Posterior cingulate gyrus (tissue), 11 donors: ENCODE results near the gene INHBE.

Experiments used
- DNase-seq, 10 donors: peaks; one replicate each; pipeline versions ENCODE4 v3.0.0 to v3.0.0-alpha.2; 2020 to 2021; ENCODE audit warnings: mixed read lengths in 3 of 10
- intact Hi-C: fragments of 100-400 bp; cut with DNase I; formaldehyde crosslinking; loops from one replicate; pipeline ENCODE4 v1.15.1; 2023

The INHBE gene

DNA sequence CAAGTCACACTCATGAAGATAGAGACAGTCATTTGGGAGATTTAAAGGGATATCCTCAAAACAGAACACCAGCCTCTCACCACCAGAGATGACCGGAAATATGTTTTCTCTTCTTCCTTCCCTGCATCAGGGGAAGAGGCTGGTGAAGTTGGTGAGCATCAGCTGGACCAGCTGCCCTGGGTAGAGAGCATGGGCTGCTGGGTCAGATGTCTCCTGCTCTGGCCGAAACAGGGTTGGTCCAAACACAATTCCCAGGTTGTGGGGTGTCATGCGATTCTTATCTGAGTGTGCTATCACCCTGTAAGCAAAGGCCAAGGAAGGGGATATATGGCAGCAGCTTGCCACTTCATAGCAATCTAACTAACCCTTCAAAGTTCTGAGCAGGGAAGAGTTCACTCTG is 17.3 kb downstream of the INHBE start:
- intact Hi-C loops, result no loop called here
- DNase-seq, result peak in 1 of 10 donors; percentile 17

DNA sequence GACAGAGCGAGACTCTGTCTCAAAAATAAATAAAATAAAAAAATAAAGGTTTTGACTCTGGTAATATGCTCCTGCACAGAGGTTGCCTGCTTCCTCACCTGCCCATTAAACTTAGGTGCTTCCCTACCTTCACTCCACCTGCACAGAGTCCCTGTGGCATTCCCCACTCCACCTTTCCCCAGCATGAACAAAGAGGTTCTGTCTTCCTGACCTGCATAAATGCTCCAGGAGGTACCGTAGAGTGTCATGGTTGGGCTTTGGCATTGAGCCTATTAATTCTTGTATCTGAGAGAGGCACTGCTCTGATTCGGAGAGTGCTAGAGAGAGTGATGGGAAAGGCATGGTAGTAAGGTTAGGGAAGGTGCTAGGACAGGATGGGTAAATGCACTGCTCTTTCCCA is 18.3 kb downstream of the INHBE start:
- DNase-seq, result peak in 1 of 10 donors; percentile 11
- intact Hi-C loops, result no loop called here

DNA sequence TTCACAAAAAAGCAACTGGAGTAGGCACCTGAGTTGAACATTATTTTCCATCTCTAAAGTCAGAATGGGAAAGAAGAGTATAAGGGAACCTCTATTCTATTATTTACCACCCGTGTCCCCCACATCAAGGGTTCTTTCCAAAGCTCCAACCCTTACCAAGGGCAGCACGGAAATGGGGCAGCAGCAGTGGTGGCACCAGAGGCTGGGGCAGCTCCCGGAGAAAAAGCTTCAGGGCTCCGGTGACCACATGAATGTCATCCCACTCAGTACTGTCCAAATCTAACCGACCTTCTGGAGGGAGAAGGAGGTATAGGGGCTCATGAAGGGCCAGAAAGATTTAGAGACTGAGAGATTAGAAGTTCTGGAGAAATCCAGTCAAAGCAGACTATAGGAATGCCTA is 18.8 kb downstream of the INHBE start:
- intact Hi-C loops, result no loop called here
- DNase-seq, result peak in 2 of 10 donors; percentile 8 to 59

DNA sequence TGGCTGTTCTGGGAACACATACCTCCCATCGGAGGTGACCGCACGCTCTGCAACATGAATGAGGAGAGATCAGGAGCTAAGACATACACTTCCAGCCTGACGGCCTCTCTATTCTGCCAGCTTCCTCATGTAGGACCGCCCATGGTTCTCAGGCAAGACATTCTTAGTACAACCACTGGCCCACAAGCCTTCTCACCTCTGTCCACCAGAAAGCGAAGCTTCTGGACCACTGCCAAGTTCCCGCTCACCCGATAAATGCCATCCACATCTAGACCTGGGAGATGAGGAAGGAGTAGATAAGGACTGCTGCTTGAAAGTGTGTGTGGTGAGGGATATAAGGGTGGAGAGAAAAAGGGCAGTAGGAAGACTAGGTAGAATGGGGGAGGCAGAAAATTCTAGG is 19.3 kb downstream of the INHBE start:
- DNase-seq, result peak in 2 of 10 donors; percentile 55 to 60
- intact Hi-C loops, result no loop called here

DNA sequence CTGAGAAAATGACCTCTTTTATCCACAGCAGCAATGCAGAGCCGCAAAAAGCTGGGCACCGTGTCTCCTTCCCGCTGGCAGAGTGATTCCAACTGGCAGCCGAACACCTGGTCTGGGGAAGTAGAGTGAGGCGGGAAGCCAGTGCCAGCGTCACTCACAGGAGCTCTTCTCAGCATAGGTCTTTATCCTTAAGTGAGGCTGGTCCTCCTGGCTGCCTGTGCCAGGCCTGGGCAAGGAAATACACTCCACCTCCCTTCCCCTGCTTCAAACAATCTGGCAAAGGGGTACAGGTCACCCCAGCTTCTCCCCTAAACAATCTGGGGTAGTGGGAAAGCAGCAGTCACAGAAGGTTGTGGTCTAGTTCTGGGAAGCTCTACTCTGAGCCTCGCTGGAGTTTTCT is 19.8 kb downstream of the INHBE start:
- peak in 2 of 10 donors; percentile 53 to 66 for DNase-seq
- intact Hi-C loops, result no loop called here

DNA sequence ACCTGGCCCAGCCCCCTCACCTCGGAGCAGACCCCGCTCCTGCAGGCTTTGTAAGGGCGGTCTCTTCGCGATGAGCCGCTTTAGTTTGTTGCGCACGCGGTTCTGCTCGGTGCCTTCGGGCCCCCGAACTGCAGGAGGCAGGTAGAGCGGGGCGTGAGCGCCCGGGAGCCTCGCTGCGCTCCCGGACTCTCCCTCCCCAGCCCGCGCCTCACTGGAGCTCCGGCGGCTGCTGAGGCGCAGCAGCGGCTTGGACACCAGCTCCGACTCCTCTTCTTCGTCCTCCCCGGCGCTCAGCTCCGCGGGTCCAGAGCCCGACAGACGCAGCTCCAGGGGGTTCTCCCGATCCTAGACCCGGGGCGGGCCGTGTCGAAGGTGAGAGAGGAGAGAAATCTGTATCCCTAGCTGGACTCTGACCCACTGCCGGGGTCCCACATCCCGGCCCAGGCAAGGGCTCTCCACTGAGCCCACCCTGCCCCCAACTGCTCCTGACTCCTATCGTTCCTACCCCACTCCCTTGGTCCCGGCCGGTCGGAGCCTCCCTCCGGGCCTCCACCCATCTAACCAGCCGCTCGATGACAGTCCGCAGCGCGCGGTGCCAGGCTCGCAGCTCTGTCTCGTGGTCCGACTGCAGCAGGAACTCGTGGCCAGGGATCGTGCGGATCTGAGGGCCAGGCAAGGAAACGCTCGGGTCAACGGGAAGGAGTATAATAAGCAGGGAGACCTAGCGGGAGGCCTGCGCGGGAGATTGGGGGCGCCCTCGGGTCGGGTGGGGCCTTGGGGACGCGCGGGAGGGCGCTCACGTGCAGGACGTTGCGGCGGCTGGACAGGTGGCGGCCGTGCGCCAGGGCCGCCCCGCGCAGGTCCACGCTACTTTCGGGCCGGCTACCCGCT is 20.4 kb downstream of the INHBE start:
- intact Hi-C loops, result no loop called here

DNA sequence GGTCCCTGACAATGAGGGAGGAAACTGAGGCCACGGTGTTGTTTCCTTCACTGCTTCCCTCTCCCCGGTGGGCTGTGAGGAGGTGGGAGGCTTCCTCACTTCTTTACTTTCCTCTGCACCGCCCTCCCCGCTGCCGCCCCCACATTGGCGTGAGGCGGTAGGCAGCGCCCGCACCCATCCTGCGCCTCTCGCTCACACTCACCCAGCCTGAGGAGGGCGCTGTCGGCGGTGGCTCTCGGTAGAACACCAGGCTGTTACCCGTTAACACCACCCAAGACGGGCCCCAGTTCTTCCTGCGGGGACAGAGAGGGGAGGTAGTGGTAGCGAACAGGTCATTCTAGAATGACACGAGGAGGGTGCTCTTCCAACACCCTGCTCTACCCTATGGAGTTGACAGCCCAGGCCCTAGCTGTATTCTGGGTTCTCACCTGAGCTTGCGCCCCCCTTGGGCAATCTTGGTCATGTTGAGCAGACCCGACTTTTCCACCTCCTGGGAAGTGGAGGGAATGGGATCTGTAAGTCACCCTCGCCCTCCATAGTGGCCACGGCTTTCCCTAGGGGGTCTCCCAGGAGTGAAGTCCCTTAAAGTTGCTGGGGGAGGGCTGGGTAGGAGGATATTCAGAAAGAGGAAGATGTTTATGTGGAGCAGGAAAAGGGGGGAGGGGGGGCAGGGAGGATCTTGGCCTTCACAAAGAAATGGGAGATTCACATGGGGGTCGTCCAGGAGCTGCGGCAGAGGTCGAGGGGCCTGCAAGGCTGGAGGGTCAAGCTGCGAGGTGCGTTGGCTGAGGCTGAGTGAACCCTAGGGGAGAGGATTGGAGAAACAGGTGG is 21.3 kb downstream of the INHBE start:
- DNase-seq, result peak in 2 of 10 donors; percentile 65 to 80
- intact Hi-C loops, result no loop called here

More for the DNA sequence above, 20.4 kb downstream of the INHBE start:
- DNase-seq, result peak in 3 of 10 donors; percentile 34 to 89 (median 77)

DNA sequence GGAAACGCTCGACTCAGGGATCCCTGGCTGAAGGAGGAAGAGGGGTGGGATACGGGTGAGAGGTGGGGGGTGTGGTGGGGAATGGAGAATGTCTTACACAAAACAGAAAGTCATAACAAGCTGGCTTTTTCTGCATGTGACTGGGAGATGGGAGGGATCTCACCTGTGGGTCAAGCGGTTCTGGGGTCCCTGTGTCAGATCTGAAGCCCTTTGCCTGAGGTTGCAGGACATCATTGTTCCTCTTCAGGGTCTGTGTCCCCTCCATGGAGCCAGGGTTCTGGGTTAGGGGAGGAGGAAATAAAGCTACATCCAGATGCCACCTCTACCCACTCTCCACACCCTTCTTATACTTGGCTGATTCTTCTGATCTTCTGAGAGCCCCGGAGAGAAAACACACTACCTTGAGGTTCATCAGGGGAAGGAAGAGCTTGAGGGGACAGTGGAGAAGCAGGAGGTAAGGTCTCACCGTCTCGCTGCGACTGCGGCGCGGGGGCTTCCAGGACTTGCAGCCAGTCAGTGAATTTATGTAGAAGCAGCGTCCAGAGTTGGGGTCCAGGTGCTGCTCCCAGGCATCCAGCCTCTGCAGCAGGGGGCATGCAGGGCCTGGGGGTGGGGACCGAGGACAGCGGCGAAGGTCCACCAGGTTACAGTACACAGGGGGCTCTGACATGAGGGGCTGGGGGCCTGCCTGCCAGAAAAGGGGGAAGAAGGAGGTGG is 22.0 kb downstream of the INHBE start:
- intact Hi-C loops, result no loop called here
- peak in 2 of 10 donors; percentile 53 to 75 for DNase-seq

DNA sequence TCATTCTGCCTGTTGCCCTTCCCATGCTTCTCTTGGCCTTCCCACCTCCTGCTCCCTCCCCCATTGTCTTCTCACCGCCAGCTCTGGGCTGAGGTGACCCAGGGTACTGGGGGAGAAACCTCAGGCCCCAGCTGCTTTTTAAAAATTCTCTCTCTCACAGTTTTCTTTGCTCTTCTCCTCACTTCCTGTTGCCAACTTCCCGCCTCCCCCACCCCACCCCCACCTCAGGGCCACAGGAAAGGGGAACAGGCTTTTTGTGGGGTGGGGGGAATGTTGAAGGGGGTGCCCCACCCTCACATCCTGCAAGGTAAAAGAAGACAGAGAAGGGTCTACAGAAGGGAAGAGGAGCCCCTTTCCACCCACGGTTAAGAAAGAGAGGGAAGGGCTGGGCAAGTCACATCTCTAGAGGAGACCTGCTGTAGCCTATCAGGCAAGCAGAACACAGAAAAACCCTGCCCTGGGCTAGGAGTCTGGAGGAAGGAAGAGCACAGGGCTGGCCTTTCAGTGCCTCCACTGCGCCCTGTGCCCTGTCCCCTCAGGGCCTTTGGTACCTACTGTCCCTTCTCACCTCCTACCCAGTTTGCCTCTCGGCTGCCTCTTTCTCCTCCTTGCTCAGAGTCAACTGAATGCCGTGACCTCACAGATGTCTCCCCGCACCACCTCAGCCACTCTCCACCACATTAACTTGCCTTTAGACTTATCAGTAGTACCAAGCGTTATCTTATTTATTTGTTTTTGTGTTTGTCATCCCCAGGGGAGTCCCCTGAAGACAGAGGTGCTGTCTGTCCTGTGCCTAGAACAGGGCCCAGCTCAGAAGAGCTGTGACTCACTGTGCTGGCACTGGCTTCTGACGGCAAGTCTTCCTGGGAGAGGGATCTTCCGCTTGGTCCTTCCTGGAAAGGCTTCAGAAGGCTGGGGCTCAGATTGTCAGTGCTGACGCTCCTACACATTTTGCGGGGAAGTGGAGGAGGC is 22.9 kb downstream of the INHBE start:
- DNase-seq, result peak in 2 of 10 donors; percentile 72 to 91
- intact Hi-C loops, result no loop called here

DNA sequence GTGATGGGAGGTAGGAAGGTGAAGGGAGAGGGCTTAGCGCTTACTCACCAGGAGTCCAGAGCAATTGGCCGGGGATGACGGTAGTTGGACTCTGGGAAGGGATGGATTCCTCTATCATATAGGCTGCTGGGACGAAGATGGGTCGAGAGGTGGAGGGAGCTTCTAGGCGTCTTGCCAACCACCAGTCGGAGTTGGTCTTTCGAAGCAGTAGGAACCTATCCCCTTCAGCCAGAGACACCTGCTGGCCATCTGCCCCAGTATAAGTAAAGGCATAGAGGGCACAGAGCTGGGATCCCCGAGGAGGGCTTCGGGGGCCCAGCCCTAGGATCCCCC is 23.9 kb downstream of the INHBE start:
- peak in 1 of 10 donors; percentile 63 for DNase-seq
- intact Hi-C loops, result no loop called here

DNA sequence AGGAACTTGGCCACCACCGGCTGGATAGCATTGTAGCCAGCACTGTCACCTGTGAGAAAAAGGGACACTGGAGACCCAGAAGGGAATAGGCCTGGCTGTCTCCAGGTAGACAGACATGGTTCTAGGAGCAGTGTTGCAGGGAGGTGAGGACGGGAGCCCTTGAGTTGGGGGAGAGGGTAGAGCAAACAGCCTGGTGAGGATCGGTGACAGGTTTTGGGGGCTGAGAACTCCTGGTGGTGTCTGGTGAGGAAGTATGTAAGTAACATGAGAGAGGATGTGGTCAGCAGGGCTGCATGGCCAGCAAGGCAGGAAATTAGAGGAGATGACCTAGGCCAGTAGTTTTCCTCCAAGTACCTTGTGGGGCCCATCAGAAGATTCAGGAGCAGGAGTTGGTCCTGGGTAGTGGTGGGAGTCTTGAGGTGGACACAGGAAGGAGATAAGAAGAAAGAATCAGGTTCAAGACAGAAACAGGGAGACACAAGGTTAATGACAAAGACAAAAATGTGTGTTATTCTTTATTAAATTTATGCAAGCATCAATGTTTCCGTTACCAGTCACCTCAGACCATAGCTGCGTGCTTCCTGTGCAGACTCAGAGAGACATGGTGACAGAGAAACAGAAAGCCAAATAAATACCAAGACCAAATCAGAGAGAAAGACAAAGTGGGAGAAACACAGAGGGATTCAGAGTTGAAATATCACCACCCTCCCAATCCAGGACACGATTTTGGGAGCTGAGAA is 24.4 kb downstream of the INHBE start, which contains the start of gene ARHGAP9:
TSS of gene ARHGAP9 (minus strand) at position 491 of the 740 bp plus-strand sequence. CDS start at position 31, 460 bp downstream.
- peak in 2 of 10 donors; percentile 54 to 70 for DNase-seq
- intact Hi-C loops, result no loop called here

DNA sequence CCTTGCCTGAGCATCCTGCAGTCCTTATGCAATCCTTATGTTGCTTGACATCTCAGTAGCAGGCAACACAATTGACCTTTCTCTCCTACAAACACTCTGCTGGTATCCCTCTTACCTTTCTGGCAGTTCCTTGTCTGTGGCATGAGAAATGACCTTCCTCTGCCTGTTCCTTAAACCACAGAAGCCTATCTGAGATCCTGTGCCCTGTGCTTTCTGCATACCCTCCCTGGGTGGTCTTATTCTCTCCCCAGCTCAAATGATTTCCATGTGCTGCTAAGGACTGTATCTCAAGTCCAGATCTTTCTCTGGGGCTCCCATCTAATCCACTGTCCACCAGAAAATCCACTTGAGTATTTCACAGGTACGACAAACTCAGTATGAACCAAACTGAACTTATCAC is 26.6 kb downstream of the INHBE start:
- no peak for DNase-seq
- intact Hi-C loops, result no loop called here

DNA sequence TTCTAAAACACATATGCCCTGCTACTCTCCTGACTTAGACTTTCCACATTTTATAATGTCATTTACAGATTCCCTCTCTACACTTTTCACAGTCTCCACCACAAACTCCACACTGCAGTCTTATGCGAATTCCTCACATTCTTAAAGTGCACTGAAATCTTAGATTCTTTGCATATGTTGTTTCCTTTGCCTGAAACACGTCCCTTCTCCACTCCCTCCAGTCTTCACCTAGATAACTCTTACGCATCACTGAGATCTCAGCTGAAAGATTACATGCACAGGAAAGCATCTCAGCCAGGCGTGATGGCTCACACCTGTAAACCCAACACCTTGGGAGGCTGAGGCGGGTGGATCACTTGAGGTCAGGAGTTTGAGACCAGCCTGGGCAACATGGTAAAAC is 28.4 kb downstream of the INHBE start:
- peak in 1 of 10 donors; percentile 6 for DNase-seq
- intact Hi-C loops, result no loop called here

DNA sequence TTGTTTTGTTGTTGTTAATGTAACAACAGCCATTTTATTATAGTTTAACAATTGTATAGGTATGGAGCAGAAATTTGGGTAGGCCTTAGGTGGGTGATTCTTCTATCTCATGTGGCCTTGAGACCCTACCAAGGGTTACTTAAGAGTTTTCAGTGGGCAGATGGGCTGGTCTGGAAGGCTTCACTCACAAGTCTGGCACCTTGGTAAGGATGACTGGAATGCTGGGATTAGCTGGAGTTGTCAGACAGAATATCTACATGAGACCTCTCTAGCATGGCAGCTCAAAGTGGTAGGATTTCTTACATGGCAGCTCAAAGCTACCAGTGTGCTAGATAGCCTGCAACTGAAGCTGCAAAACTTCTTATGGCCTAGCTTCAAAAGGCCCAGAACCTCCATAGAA is 30.6 kb downstream of the INHBE start:
- intact Hi-C loops, result no loop called here
- DNase-seq, result no peak

DNA sequence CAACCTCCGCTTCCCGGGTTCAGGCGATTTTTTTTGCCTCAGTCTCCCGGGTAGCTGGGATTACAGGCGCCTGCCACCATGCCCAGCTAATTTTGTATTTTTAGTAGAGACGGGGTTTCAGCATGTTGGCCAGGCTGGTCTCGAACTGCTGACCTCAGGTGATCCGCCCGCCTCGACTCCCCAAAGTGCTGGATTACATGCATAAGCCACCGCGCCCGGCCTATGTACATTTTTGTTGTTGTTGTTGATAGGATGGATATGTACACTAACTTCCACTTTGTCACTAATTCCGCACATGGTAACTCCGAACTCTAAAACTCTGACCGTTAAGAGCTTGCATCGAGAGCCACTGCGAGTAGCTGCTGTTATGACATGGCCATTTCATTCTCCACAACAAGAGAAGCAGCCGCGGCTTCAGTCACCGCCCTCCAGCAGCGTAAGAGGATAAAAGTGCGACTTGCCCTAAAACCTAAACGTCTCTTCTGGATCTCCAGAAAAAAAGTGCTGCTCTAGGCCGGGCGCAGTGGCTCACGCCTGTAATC is 32.0 kb downstream of the INHBE start:
- intact Hi-C loops, result no loop called here
- peak in 1 of 10 donors; percentile 58 for DNase-seq

DNA sequence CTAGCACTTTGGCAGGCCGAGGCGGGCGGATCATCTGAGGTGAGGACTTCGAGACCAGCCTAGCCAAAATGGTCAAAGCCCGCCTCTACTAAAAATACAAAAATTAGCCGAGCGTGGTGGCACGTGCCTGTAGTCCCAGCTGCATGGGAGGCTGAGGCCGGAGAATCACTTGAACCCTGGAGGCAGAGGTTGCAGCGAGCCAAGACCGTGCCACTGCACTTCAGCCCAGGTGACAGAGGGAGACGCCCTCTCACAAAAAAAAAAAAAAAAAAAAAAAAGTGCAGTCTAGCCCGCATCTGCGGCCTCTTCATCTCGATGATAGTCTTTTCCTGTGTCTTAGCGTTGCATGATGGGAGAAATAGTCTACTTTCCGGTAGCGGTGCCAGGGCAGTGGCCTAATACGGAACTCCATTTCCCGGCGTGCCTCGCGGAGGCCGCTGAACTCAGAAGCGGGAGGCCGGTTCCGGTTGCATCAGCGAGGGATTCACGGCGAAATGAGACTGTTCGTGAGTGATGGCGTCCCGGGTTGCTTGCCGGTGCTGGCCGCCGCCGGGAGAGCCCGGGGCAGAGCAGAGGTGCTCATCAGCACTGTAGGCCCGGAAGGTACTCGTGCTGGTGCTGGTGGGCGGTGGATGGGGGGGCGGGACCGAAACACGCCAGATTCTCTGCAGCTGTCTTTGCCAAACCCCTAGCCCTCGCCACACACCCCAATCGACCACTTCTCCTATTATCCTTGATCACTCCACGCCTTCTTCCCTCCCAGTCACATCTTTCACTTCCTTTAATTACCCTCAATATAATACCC is 32.7 kb downstream of the INHBE start, which contains the start of gene MARS1:
TSS of gene MARS1 (plus strand) at position 472 of the 805 bp plus-strand sequence. CDS start at position 495, 23 bp downstream.
- intact Hi-C loops, result loop anchor here (2.0 kb wide), 2 partner anchors 29 to 31 kb away; partner anchors contain the start of gene GLI1
- DNase-seq, result peak; percentile 93 to 99 (median 96)
